ENCODE data around the gene CLDN18.

CLDN18 gene

GRCh38 chr3:138060792-138061191 is 50.8 kb downstream of the CLDN18 start:
- in situ Hi-C loops (cut with MboI; ENCODE audit: low sequenced_read_pairs) = no loop called here

DNA sequence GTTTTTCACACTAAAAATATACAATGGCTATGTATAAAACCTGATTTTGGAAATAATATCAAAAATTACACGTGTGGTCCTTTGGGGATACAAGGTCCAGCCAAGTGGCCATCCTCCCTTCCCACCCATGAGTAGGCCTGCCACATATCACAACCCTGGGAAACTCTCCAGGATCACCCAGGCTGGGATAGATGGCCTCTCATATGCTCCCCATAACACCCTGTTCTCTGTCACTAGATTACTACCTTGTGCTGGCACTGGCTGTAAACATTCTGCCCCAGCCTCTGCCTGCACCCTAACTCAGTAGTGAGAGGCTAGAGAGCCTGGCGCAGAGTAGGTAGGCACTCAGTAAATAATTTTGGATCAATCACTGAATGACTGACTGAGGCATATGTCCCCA is 52.1 kb downstream of the CLDN18 start:
- in situ Hi-C loops (cut with MboI; ENCODE audit: low sequenced_read_pairs) = no loop called here

DNA sequence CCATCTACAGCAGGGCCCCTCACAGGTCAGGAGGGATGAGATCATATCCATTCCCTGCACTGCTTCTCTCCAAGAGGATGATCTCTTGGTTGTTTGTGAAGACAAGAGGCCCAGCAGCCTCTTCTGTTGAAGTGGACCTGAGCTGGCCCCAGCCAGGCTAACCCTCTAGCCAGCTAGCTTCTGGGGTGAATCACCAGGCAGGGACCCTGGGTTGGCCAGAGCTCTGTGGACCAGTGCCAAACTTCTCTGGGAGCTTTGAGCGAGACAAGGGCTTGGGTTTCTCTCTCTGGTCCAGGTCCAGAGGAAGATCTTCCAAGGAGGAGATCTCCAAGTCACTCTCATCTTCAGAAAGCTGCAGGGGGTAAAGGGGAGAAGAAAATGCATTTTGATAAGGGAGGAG is 52.7 kb downstream of the CLDN18 start:
- in situ Hi-C loops (cut with MboI; ENCODE audit: low sequenced_read_pairs) = no loop called here

DNA sequence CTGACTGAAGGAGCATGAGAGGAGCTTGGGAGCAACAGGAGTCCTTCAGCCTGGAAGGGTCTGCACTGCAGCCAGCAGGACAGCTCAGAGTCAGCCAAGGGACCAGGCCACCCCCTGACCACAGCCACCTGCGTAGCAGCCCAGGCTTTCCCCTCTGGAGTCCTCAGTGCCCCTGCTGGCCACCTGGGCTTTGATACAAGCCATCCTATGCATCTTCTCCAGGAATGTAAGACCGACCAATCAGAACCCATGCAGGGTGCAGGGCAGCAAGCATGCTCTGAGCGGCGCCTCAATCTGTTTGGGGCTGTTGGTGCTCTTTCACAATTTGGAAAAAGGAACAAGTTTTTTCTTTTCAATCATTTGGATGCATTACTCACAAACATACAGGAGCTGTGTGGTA is 53.5 kb downstream of the CLDN18 start:
- in situ Hi-C loops (cut with MboI; ENCODE audit: low sequenced_read_pairs) = no loop called here

DNA sequence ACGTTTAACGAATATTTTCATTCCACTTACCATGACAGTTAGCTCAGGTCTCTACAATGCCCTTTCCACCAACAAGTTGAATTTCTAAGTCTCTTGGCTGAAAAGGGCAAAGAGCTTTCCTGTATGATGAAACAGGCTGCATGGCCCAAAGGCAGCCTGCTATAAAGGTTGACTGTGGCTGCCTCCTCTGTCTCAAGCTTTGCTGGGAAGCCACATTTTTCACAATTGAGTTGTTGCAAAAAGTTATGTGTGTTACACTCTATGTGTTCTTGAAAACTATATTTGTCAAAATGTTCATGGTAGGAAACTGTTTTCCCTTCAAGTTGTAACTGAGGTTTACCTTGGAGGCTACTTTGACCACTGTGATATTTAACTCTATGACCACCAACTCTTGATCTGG is 56.0 kb downstream of the CLDN18 start:
- in situ Hi-C loops (cut with MboI; ENCODE audit: low sequenced_read_pairs) = no loop called here

- in situ Hi-C loops (cut with MboI; ENCODE audit: low sequenced_read_pairs) = no loop called here
These were observed 56.4 kb downstream of the CLDN18 start for GRCh38 chr3:138066383-138066782.

DNA sequence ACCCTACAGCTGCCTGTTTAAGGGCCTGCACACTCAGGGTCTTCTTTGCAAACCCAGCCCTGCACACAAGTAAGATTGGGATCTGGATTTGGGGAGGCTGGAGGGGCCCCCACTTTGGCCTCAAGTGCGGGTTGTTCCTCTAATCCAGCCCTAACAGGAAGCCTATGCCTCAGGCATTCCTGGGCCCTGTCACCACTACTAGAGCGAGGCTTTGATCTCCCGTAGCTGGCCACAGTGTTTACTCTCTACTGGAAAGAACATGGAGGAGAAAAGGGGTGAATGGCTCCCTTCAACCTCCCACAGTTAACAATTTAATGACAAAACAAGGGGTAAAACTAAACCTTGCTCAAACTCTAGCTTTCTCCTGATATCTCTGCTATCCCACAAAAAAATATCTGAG is 57.0 kb downstream of the CLDN18 start:
- in situ Hi-C loops (cut with MboI; ENCODE audit: low sequenced_read_pairs) = no loop called here

DNA sequence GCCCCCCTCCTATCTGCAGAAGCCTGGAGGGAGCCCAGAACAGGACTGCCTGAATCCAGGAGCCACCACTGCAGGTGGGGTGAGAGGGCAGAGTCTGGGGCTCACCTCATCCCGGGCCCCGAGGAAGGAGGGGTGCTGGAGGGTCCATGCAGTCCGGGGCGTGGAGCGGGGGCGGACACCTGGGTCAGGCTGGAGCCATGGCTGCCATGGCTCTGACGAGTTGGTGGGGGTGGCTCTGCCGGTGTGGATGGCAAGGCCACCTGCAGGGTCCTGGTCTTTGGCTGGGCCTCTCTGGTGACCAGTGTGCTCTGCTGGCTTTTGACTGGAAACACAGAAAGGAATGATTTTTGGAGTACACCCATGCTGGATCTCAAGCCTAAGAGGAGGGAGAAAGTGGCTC is 58.1 kb downstream of the CLDN18 start:
- in situ Hi-C loops (cut with MboI; ENCODE audit: low sequenced_read_pairs) = no loop called here

DNA sequence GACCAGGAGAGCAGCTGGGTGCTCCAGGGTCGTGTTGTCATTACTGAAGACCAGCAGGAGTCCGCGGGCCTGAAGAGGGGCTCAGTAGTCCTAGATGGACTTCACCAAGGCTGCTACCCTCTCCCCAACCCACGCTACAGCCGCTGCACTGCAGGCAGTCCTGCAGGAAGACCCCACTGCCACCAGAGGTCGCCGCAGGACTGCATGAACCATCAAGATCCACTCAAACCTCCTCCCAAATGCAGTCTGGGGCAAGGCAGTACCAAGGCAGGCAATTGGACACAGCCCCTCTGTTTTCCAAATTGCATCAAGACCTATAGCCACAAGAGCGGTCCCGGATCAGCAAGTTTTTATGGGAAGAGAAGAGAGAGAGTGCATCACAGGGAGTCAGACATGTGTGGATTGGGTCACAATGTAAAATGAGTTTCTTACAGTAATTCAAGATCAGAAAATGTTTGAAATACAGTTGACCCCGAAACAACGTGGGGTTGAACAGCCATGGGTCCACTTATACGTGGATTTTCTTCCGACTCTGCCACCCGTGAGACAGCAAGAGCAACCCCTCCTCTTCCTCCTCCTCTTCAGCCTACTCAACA is 58.7 kb downstream of the CLDN18 start:
- in situ Hi-C loops (cut with MboI; ENCODE audit: low sequenced_read_pairs) = no loop called here

DNA sequence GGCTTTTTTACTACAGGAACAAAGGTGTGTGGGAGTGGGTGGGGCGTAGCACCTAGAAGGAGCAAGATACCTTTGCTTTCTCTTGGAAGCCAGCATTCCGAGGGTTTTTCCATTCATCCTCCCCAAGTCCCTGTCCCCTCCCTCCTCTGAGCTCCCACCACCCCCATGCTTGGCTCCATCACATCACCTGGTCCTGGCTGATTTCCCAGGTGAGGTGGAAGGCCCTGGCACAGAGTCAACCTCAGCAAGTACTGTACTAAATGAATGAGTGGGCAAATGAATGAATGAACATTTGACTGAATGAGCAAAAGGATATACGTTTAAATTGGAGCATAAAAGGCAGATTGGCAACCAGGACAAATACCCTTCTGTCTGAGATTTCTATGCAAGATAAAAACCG is 60.0 kb downstream of the CLDN18 start:
- in situ Hi-C loops (cut with MboI; ENCODE audit: low sequenced_read_pairs) = no loop called here

GRCh38 chr3:138072796-138073195 is 62.8 kb downstream of the CLDN18 start:
- in situ Hi-C loops (cut with MboI; ENCODE audit: low sequenced_read_pairs) = no loop called here

DNA sequence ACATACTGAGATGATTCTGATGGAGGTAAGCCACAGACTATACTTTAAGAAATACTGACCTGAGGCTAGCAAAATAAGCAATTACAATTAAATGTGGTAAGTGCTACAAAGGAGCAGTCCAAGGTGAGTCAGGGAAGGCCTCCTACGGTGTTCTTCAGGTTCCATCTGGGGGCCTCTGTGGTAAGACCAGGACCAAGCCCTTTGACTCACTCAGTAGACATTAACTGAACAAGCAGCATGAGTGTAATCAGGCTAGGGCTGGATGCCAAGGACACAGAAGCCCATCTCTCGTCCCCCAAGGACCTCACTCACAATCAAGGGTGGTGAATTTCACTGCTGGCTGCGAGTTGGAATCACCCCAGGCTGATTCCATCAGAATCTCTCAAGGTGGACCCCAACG is 68.1 kb downstream of the CLDN18 start:
- in situ Hi-C loops (cut with MboI; ENCODE audit: low sequenced_read_pairs) = no loop called here

GRCh38 chr3:138078901-138079344 is 69.0 kb downstream of the CLDN18 start:
- in situ Hi-C loops (cut with MboI; ENCODE audit: low sequenced_read_pairs) = no loop called here

DNA sequence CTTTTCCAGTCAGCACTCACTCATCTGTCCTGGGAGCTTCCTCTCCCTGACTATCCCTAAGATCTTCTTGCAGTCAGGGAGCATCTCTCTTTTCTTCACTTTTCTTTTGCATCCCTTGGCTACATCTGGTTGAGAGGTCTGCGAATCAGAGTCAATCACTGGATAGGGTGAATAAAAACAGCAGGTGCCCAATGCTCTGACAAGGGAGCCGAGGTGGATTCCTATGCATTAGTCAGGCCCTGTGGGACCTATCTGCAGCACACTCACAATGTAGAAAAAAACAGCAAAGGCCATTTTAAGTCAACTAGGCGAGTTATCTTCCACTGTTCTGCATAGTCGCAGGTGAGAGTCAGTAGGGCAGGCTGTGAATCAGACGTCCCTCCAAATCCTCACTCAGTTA is 69.9 kb downstream of the CLDN18 start:
- in situ Hi-C loops (cut with MboI; ENCODE audit: low sequenced_read_pairs) = no loop called here

- in situ Hi-C loops (cut with MboI; ENCODE audit: low sequenced_read_pairs) = no loop called here
These were observed 71.6 kb downstream of the CLDN18 start for GRCh38 chr3:138081371-138082084.

GRCh38 chr3:138082085-138082991 is 72.4 kb downstream of the CLDN18 start:
- in situ Hi-C loops (cut with MboI; ENCODE audit: low sequenced_read_pairs) = no loop called here

DNA sequence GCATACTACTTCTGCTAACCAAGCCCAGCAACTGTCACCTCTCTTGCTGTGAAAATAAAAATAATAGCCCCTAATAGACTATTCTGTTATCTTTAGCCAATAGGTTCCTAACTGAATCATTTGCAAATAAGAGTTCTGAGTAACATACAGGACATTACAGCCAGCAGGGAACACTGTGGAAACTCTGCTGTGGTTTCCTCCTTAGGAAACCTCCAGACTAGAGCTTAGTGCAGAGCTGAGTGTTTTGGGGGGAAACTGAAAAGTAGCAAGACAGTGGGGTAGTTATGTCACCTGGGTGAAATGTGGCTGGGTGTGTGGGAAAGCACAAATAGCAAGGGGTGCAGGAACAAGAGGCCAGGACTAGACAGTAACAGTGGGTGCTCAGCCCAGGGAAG is 73.0 kb downstream of the CLDN18 start:
- in situ Hi-C loops (cut with MboI; ENCODE audit: low sequenced_read_pairs) = no loop called here
